Activated T-helper 9 cell treated with anti-CD3 and anti-CD28 coated beads, Interleukin-2, amount 50 U/mL, for 16 hours (primary cell): ENCODE measurements around the gene SHISA7.

ENCODE experiments used
- DNase-seq: peaks from one replicate; pipeline ENCODE4 v3.0.0-alpha.2; 2020; ENCODE audit warnings: low read depth

The SHISA7 gene

GRCh38 chr19:55387736-55388497 is 55.2 kb downstream of the SHISA7 start:
- no peak for DNase-seq

DNA sequence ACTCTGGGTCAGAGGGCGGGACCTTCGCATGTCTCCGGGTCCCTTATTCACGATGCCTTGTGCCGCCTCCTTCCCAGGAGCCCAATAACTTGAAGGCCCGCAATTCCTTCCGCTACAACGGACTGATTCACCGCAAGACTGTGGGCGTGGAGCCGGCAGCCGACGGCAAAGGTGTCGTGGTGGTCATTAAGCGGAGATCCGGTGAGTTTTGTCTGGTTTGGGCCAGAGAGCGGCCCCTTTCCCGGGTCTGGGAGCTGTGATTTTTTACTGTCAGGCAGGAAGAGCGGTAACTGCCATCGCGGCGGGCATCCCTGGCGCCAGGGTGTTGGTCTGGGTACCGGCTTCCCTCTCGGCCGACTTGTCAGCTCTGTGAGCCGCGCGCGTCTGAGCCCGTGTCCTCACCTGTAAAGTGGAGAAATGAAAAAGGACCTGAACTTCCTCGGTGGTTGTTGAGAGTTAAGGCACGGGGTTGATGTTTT is 56.6 kb downstream of the SHISA7 start:
- DNase-seq: peak; percentile 22

GRCh38 chr19:55385724-55386492 is 57.2 kb downstream of the SHISA7 start, which contains the start of gene RPL28:
Gene RPL28, plus strand, starts transcription at chr19:55385932. Its CDS starts 426 bp downstream, at chr19:55386358.
- DNase-seq: peak; percentile 96

DNA sequence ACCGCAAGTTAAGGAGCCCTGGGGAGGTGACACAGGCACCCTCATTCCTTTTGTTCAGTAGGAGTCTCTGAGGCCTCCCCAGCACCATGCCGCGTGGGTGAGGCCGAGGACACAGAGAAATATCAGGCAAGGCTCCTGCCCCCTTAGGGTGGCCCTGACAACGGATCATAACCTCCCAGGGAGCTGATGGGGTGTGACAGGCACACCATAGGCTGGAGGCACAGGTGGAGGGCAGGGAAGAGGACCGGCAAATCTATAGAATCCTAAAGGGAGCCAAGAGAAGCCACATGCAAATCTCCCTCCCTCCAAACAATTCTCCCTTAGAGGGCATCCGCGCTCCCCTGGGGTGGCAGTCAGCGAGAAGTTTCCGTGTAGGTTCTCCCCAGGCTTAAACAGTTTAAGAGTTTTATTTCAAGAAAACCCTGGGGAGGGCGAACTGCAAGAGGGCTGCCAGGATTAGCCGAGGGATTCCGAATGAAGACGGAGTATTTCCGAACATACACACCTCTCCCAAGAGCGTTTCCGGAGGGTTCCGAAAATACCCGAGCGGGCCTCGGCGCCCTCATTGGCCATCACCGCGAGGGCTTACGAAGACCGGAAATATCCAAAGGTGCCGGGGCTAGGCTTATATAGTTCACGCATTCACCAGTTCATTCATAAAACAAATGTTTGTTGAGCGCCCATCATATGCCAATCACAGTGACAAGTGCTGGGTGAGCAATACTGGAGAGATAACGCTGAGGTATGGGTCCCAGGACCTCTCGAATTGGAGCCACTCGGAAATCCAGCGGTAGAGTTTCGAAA is 58.0 kb downstream of the SHISA7 start:
- peak; percentile 89 for DNase-seq

- DNase-seq: peak; percentile 16
These were observed 58.8 kb downstream of the SHISA7 start, which contains the start of gene TMEM238 for GRCh38 chr19:55384131-55384919. Gene TMEM238, minus strand, starts transcription at chr19:55384292. Its CDS starts 33 bp downstream, at chr19:55384259.

GRCh38 chr19:55383279-55384130 is 59.6 kb downstream of the SHISA7 start:
- peak; percentile 13 for DNase-seq

DNA sequence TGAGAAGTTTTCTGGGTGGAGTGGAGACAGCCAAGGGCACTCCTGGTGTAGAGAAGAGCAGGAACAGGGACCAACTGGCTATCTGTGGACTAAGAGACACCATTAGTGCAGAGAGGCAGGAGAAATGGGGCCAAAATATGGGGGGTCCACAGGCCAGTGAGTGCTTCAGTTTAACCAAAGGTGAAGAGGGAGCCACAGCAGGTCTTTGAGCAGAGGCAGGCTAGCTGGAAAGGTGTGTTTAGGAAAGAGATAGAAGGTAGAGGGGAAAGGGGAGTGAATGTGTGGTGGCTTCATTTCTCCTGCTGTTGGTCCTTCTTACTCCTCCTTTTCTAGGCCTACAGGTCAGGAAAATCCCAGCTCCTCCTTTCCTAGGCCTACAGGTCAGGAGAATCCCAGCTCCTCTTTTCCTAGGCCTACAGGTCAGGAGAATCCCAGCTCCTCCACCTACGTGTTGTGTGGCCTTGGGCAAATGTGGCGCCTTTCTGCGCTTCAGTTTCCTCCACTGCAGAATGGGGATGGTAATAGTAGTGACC is 60.5 kb downstream of the SHISA7 start:
- DNase-seq: no peak

DNA sequence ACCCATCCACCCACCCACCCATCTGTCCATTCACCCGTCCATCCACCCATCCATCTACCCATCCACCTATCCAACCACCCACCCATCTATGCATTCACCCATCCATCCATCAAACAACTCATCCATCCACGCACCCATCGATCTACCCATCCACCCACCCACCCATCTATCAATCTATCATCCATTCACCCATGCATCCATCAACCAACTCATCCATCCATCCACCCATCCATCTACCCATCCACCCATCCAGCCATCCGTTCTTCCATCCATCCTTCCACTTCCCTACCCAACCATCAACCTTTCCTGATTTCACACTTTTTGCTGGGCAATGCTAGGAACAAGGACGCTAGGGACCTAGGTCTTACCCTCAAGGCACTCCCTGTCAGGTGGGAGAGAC is 61.1 kb downstream of the SHISA7 start:
- no peak for DNase-seq

DNA sequence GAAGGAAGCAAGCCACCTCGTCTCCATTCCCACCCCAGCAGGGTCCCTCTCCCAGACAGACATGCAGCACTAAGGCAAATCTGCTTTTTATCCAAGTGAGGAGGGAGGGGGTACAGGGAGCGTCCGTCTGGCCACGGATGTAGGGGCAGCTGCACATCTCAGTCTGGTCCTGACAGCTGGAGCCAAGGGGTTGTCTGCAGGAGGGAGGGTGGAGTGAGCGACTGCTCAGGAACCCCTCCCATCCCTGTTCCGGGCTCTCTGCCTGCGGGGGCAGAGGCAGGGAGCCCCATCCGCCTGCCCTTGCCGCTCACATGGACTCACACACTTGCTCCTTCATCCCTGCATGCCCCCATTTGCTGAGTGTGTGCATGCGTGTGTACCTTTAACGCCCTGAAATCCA is 63.9 kb downstream of the SHISA7 start:
- DNase-seq: no peak
